Measurements from ENCODE around the gene ITPK1. TPM values are rescaled to one million over a fixed set of nuclear protein-coding genes. Genes with fewer than 3 reads are reported as not detected.

ITPK1 gene
- total RNA-seq, 1 experiment from 2014 or later: 75.1 TPM

GRCh38 chr14:92984896-92985295, 130.8 kb downstream of the ITPK1 start:
- DNase-seq: no peak
- no peaks in the 10 kb centered on the region; the same call in 1 of the 2 replicates for H3K36me3 ChIP-seq (replicated peaks; ENCODE audit: control insufficient read depth, insufficient read depth, low read length)

GRCh38 chr14:92984082-92984788, 131.5 kb downstream of the ITPK1 start:
- Histone ChIP-seq H3K4me3 (ENCODE audit: insufficient read depth, low read depth, low read length) (no peak overlapping the region), H3K27me3 (ENCODE audit: control insufficient read depth, insufficient read depth, low read length) (no peaks in the 10 kb centered on the region), H3K36me3 (replicated peaks; ENCODE audit: control insufficient read depth, insufficient read depth, low read length) (no peaks in the 10 kb centered on the region)
- no peak for DNase-seq

More at GRCh38 chr14:92984896-92985295, 130.8 kb downstream of the ITPK1 start:
- Histone ChIP-seq H3K27me3 (ENCODE audit: control insufficient read depth, insufficient read depth, low read length) (no peaks in the 10 kb centered on the region), H3K4me3 (ENCODE audit: insufficient read depth, low read depth, low read length) (no peak overlapping the region)

- Histone ChIP-seq H3K27me3 (ENCODE audit: control insufficient read depth, insufficient read depth, low read length) (no peaks in the 10 kb centered on the region), H3K4me3 (ENCODE audit: insufficient read depth, low read depth, low read length) (no peak overlapping the region), H3K36me3 (replicated peaks; ENCODE audit: control insufficient read depth, insufficient read depth, low read length) (no peaks in the 10 kb centered on the region)
- no peak for DNase-seq
Measured at GRCh38 chr14:92982956-92983355, 132.8 kb downstream of the ITPK1 start.

- no peak overlapping the region for H3K4me3 ChIP-seq (ENCODE audit: insufficient read depth, low read depth, low read length)
- no peaks in the 10 kb centered on the region for H3K27me3 ChIP-seq (ENCODE audit: control insufficient read depth, insufficient read depth, low read length)
- H3K36me3 ChIP-seq (replicated peaks; ENCODE audit: control insufficient read depth, insufficient read depth, low read length): peaks cover 2% of the 10 kb centered on the region; the same call in 1 of the 2 replicates
- DNase-seq: no peak
Measured at GRCh38 chr14:92981726-92982125, 134.0 kb downstream of the ITPK1 start.

- Histone ChIP-seq H3K4me3 (ENCODE audit: insufficient read depth, low read depth, low read length) (no peak overlapping the region), H3K36me3 (replicated peaks; ENCODE audit: control insufficient read depth, insufficient read depth, low read length) (peaks cover 2% of the 10 kb centered on the region; the same call in 1 of the 2 replicates), H3K27me3 (ENCODE audit: control insufficient read depth, insufficient read depth, low read length) (no peaks in the 10 kb centered on the region)
- no peak for DNase-seq
Measured at GRCh38 chr14:92980866-92981265, 134.9 kb downstream of the ITPK1 start.

DNA sequence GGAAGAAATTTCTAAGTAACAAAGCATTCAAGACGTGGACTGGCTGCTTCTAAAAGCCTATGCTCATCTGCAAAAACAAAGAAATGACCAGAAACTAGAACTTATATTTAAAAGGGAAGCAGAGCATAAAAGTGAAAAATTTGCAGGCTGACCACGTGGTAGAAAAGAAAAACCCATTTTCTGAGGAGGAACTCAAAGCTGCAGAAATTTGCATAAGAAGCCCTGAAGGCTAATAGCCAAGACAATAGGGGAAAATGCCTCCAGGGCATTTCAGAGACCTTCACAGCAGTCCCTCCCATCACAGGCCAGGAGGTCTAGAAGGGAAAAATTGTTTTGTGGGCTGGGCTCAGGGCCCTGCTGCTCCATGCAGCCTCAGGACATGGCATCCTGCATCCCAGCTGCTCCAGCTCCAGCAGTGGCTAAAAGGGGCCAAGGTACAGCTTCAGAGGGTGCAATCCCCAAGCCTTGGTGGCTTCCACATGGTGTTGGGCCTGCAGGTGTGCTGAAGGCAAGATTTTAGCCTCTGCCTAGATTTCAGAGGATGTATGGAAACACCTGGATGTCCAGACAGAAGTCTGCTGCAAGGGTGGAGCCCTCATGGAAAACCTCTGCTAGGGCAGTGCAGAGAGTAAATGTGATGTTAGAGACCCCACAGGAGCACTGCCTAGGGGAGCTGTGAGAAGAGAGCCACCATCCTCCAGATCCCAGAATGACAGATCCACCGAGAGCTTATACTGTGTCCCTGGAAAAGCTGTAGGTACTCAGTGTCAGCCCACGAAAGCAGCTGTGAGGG, 137.3 kb downstream of the ITPK1 start:
- no peak overlapping the region for H3K4me3 ChIP-seq (ENCODE audit: insufficient read depth, low read depth, low read length)
- no peaks in the 10 kb centered on the region for H3K27me3 ChIP-seq (ENCODE audit: control insufficient read depth, insufficient read depth, low read length)
- DNase-seq: no peak
- peaks cover 2% of the 10 kb centered on the region; the same call in 1 of the 2 replicates for H3K36me3 ChIP-seq (replicated peaks; ENCODE audit: control insufficient read depth, insufficient read depth, low read length)

DNA sequence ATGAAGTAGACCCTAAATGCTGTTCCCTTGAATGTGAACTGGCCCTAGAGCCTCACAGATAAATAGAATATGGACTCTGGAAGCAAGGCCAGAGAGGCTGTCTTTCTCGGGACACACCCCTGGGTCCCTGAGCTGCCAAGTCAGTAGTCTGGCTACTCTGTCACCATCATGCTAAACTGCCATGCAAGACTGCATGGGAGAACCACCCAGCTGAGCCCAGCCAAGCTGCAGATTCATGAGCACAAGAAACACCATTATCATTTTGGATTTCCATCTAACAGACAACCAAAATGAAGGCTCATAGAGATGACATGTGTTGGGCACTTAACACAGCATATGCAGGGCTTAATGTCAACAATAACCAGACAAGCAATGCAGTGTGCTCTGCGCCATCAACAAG, 139.5 kb downstream of the ITPK1 start:
- Histone ChIP-seq H3K4me3 (ENCODE audit: insufficient read depth, low read depth, low read length) (no peak overlapping the region), H3K36me3 (replicated peaks; ENCODE audit: control insufficient read depth, insufficient read depth, low read length) (peaks cover 2% of the 10 kb centered on the region; the same call in 1 of the 2 replicates), H3K27me3 (ENCODE audit: control insufficient read depth, insufficient read depth, low read length) (no peaks in the 10 kb centered on the region)
- no peak for DNase-seq

DNA sequence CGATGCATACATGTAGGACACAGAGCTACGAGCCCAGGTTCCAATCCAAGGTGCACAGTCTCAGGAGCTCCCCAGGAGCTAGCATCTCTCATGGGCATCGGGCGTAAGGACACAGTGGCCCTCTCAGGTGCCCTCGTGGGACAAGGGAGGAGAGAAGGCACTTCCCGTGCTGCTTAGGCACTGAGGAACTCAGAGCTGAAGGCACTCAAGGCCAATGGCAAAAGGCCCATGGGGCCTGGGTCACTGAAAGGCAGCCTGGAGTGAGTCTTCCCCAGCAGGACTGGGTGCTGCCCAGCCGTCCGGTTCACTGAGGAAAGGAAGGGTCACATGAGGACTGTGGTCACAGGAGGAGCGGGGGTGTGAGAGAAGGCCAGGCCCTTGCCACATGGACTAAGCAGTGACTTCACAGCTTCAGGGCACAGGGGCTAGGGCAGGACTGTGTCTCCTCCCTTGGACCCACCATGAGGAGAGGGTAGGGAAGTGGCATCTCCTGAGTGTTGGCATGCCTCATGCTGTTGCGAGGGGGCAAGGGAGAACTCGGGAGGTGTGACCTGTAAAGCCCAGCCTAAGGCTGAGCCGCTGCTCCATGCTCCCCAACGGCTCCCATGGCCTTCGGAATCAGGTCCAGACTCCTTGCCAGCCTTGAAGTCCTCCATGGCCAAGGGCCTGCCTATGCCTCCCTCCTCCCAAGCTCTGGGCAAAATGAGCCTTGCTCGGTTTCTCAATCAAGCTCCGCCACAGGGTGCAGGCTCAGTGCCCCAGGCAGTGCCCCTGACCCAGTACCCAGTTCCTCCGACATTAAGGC, 141.0 kb downstream of the ITPK1 start:
- H3K27me3 ChIP-seq (ENCODE audit: control insufficient read depth, insufficient read depth, low read length): no peaks in the 10 kb centered on the region
- no peak for DNase-seq

DNA sequence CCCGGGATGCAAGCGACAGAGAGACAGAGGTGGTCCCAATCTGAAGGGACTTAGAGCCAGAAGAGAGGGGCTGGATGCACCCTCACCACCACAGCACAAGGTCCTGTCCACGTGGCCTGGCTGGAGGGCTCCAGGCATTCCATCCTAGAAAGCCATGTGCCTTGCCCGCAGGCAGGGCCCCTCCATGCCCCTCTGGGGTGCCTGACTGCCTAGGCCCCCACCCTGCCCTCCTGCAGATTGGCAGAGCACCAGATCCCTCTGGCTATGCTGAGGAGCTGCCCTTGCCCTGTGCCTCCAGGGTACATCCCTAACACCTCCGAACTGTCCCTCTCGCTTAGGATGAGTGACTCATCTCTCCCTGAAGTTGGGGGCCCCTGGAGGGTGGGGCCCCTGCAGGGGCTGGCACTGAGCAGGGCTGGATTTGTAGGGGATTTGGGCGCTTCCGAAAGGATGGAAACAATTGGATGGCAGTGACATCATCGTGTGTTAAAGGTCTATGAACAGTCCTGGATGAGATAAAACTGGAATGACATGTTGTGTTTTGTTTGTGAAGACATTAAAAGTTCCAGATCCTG, 141.8 kb downstream of the ITPK1 start:
- H3K4me3 ChIP-seq (ENCODE audit: insufficient read depth, low read depth, low read length): no peak overlapping the region
- no peak for DNase-seq
- no peaks in the 10 kb centered on the region for H3K27me3 ChIP-seq (ENCODE audit: control insufficient read depth, insufficient read depth, low read length)
- H3K36me3 ChIP-seq (replicated peaks; ENCODE audit: control insufficient read depth, insufficient read depth, low read length): peaks cover 2% of the 10 kb centered on the region; the same call in 1 of the 2 replicates

More for the DNA sequence above, 141.0 kb downstream of the ITPK1 start:
- Histone ChIP-seq H3K36me3 (replicated peaks; ENCODE audit: control insufficient read depth, insufficient read depth, low read length) (peaks cover 2% of the 10 kb centered on the region; the same call in 1 of the 2 replicates), H3K4me3 (ENCODE audit: insufficient read depth, low read depth, low read length) (no peak overlapping the region)

DNA sequence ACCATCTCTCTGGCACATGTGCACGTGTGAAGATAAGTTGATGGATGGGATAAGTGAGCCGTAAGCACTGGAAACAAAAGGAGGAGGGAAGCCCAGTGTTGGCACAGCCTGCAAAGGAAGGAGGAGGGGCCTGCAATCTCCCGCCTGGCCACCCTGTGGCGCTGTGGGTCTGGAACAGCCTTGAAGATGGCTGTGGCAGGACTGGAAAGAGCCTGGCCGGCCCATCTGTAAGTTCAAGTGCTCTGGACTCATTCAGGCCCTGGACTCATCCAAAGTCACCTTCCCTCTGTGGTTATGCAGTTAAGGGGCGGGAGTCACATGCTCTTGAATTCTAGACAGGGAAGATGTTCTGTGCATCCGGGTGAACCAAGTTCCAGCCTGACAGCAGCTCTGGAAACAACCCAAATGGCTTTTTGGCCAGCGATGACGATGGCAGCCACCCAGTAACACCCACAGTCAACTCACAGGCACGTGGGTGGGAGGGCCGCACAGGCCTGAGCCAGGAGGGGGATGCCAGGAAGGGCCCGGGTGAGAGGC, 142.4 kb downstream of the ITPK1 start:
- Histone ChIP-seq H3K36me3 (replicated peaks; ENCODE audit: control insufficient read depth, insufficient read depth, low read length) (peaks cover 2% of the 10 kb centered on the region; the same call in 1 of the 2 replicates), H3K4me3 (ENCODE audit: insufficient read depth, low read depth, low read length) (no peak overlapping the region), H3K27me3 (ENCODE audit: control insufficient read depth, insufficient read depth, low read length) (no peaks in the 10 kb centered on the region)
- peak; percentile 94 for DNase-seq

- H3K4me3 ChIP-seq (ENCODE audit: insufficient read depth, low read depth, low read length): no peak overlapping the region
- no peaks in the 10 kb centered on the region for H3K36me3 ChIP-seq (replicated peaks; ENCODE audit: control insufficient read depth, insufficient read depth, low read length)
- no peak for DNase-seq
- no peaks in the 10 kb centered on the region for H3K27me3 ChIP-seq (ENCODE audit: control insufficient read depth, insufficient read depth, low read length)
Measured at GRCh38 chr14:92971601-92972180, 144.0 kb downstream of the ITPK1 start.

- DNase-seq: peak; percentile 64
- no peak overlapping the region for H3K4me3 ChIP-seq (ENCODE audit: insufficient read depth, low read depth, low read length)
- no peaks in the 10 kb centered on the region for H3K27me3 ChIP-seq (ENCODE audit: control insufficient read depth, insufficient read depth, low read length)
- no peaks in the 10 kb centered on the region for H3K36me3 ChIP-seq (replicated peaks; ENCODE audit: control insufficient read depth, insufficient read depth, low read length)
Measured at GRCh38 chr14:92970271-92970670, 145.5 kb downstream of the ITPK1 start.

DNA sequence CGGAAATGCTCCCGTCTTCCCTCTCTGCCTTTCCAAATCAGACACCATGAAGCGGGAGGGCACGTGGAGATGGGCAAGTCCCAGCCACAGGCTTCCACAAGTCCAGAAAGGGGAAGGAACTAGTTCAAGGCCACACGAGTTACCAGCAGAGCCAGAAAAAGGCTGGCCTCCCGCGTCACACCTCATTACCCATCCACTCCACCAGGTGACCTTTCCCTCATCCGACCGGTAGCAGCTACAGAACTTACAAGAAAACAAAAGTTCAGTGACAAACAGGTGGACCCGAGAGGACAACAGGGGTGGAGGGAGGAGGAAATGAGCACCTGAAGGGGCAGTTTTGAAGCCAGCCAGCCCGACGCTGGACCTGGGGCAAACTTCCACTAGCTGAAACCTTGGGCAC, 145.9 kb downstream of the ITPK1 start:
- Histone ChIP-seq H3K27me3 (ENCODE audit: control insufficient read depth, insufficient read depth, low read length) (no peaks in the 10 kb centered on the region), H3K36me3 (replicated peaks; ENCODE audit: control insufficient read depth, insufficient read depth, low read length) (no peaks in the 10 kb centered on the region), H3K4me3 (ENCODE audit: insufficient read depth, low read depth, low read length) (no peak overlapping the region)
- DNase-seq: no peak

DNA sequence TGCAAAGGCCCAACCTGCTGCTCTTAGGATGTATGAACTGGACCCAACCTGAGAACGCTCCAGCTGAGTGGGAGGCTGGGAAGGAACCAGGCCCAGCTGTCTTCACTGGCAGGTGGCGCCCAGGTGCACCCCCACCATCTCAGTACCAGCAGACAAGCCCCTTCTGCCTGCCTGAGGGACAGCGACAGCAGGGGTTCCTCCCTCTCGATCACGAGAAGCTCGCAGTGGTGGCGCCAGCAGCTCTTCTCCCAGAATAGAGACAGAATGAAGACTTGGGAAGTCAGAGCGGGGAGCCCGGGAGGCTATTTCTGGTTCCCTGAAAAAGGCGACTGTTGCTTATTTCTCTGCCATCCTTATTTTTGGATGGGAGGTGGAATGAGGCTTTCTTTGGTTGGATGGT, 146.3 kb downstream of the ITPK1 start:
- no peaks in the 10 kb centered on the region for H3K36me3 ChIP-seq (replicated peaks; ENCODE audit: control insufficient read depth, insufficient read depth, low read length)
- no peak overlapping the region for H3K4me3 ChIP-seq (ENCODE audit: insufficient read depth, low read depth, low read length)
- no peaks in the 10 kb centered on the region for H3K27me3 ChIP-seq (ENCODE audit: control insufficient read depth, insufficient read depth, low read length)
- no peak for DNase-seq
